Spinal cord (tissue), 10 donors: ENCODE measurements around the gene PARD3. TPM values are rescaled to one million over a fixed set of nuclear protein-coding genes. Genes with fewer than 3 reads are reported as not detected.

Experiments used
- DNase-seq, 6 donors: peaks; one replicate each; pipeline versions ENCODE4 v3.0.0 to v3.0.0-alpha.2; 2013 to 2015; ENCODE audit warnings: low spot score in 6 of 6, low read depth in 4 of 6
- H3K27ac ChIP-seq: one replicate; pipeline ENCODE4 v1.5.1; 2013; ENCODE audit warnings: low read depth, low read length, control low read depth
- H3K27me3 ChIP-seq: one replicate; pipeline ENCODE4 v1.6.1; 2013; ENCODE audit warnings: low read length; ENCODE audit not compliant: control insufficient read depth, insufficient read depth
- H3K36me3 ChIP-seq: one replicate; pipeline ENCODE4 v1.6.1; 2013; ENCODE audit warnings: low read length; ENCODE audit not compliant: control insufficient read depth, insufficient read depth
- H3K4me1 ChIP-seq: one replicate; pipeline ENCODE4 v1.6.1; 2013; ENCODE audit warnings: low read length; ENCODE audit not compliant: control insufficient read depth, insufficient read depth
- H3K4me3 ChIP-seq: one replicate; pipeline ENCODE4 v1.5.1; 2013; ENCODE audit warnings: low read depth, low read length, control low read depth
- H3K9me3 ChIP-seq: one replicate; pipeline ENCODE4 v1.6.1; 2013; ENCODE audit warnings: low read length; ENCODE audit not compliant: control insufficient read depth, insufficient read depth
- WGBS: methylation state at CpG from one replicate; pipeline ENCODE4 v1.1.5; 2013; ENCODE audit warnings: missing lambda C conversion rate; ENCODE audit not compliant: insufficient coverage; 5-methylcytosine and 5-hydroxymethylcytosine counted together
- long read RNA-seq, 4 donors: transcript quantifications; one replicate each; lab custom pipeline, GENCODE V29; 2026
- polyA plus RNA-seq, 2 donors: library from polyadenylated mRNA; unstranded; fragments of 120-200 nt; gene quantifications; one replicate each; pipeline ENCODE4 v1.2.1, GENCODE V29; 2013; ENCODE audit not compliant: insufficient read length in 2 of 2
- total RNA-seq, 2 donors: library from RNA; depleted of rRNA in 1 of 2; stranded (reverse); fragments of 120-200 nt in 1 of 2; fragments of >200 nt in 1 of 2; gene quantifications; one replicate each; pipeline versions ENCODE4 v1.2.3 to v1.2.4, GENCODE V29; 2013 to 2014
- donor health status: healthy.

PARD3 gene
- total RNA-seq (10 to 100 TPM; 62.1 to 94.3 TPM), polyA plus RNA-seq (10 to 100 TPM; 29.5 to 32.1 TPM)
- long read RNA-seq, donor 1: 0 reads
- long read RNA-seq, donor 2: 0 reads
- long read RNA-seq, donor 3: 0 reads
- long read RNA-seq, donor 4, partial matches to known transcripts: 6 of 6 reads
- long read RNA-seq, donor 4, other reads (novel, unspliced or antisense): 0 of 6 reads

- Histone ChIP-seq H3K9me3 (no peaks in the 10 kb centered on the region), H3K27ac (peak within 1 kb of the TSS; percentile 88), H3K27me3 (no peaks in the 10 kb centered on the region), H3K4me3 (peak within 1 kb of the TSS; percentile 72), H3K36me3 (no peaks in the 10 kb centered on the region), H3K4me1 (peaks cover 29% of the 10 kb centered on the region)
- peak in 4 of 6 donors; percentile 33 to 85 (median 66) for DNase-seq
- 0% methylated on average over 54 of the region's 82 CpGs for WGBS
Observed at GRCh38 chr10:34815185-34816084, at the start of gene PARD3. Gene PARD3 (minus strand): TSS chr10:34815296. CDS start chr10:34814995, 301 bp downstream.

GRCh38 chr10:34864149-34865067 lies 49.3 kb upstream of the PARD3 start:
- H3K27ac ChIP-seq: no peak overlapping the region

GRCh38 chr10:34862892-34863291 lies 47.8 kb upstream of the PARD3 start:
- DNase-seq: no peak

More at GRCh38 chr10:34864149-34865067, 49.3 kb upstream of the PARD3 start:
- DNase-seq: peak in 4 of 6 donors; percentile 18 to 75 (median 52)
- no peak overlapping the region for H3K4me3 ChIP-seq
- peaks cover 19% of the 10 kb centered on the region for H3K4me1 ChIP-seq
- no peaks in the 10 kb centered on the region for H3K36me3 ChIP-seq
- 31% methylated on average over 3 of the region's 12 CpGs for WGBS
- H3K9me3 ChIP-seq: no peaks in the 10 kb centered on the region
- H3K27me3 ChIP-seq: no peaks in the 10 kb centered on the region

GRCh38 chr10:34861293-34862021 lies 46.4 kb upstream of the PARD3 start:
- H3K27ac ChIP-seq: no peak overlapping the region
- WGBS: 22% methylated on average over 1 of the region's 8 CpGs
- no peaks in the 10 kb centered on the region for H3K9me3 ChIP-seq
- no peaks in the 10 kb centered on the region for H3K36me3 ChIP-seq
- H3K4me1 ChIP-seq: peaks cover 19% of the 10 kb centered on the region
- no peak overlapping the region for H3K4me3 ChIP-seq
- H3K27me3 ChIP-seq: no peaks in the 10 kb centered on the region
- peak in 3 of 6 donors; percentile 28 to 89 (median 65) for DNase-seq

More at GRCh38 chr10:34862892-34863291, 47.8 kb upstream of the PARD3 start:
- Histone ChIP-seq H3K36me3 (no peaks in the 10 kb centered on the region), H3K4me3 (no peak overlapping the region), H3K4me1 (peaks cover 19% of the 10 kb centered on the region), H3K27me3 (no peaks in the 10 kb centered on the region), H3K9me3 (no peaks in the 10 kb centered on the region), H3K27ac (no peak overlapping the region)
- WGBS: 82% methylated on average over 1 of the region's 3 CpGs

- Histone ChIP-seq H3K4me3 (no peak overlapping the region), H3K27ac (no peak overlapping the region), H3K27me3 (no peaks in the 10 kb centered on the region), H3K9me3 (no peaks in the 10 kb centered on the region), H3K4me1 (peaks cover 15% of the 10 kb centered on the region), H3K36me3 (no peaks in the 10 kb centered on the region)
- no peak for DNase-seq
Observed at GRCh38 chr10:34859170-34859569, 44.1 kb upstream of the PARD3 start.

GRCh38 chr10:34858003-34858402 lies 42.9 kb upstream of the PARD3 start:
- H3K9me3 ChIP-seq: no peaks in the 10 kb centered on the region
- H3K4me1 ChIP-seq: peaks cover 10% of the 10 kb centered on the region
- no peaks in the 10 kb centered on the region for H3K27me3 ChIP-seq
- H3K27ac ChIP-seq: no peak overlapping the region
- DNase-seq: no peak
- H3K36me3 ChIP-seq: no peaks in the 10 kb centered on the region
- no peak overlapping the region for H3K4me3 ChIP-seq
- 77% methylated on average over 8 of the region's 8 CpGs for WGBS

- H3K36me3 ChIP-seq: no peaks in the 10 kb centered on the region
- WGBS: 27% methylated on average over 4 of the region's 6 CpGs
- H3K27me3 ChIP-seq: no peaks in the 10 kb centered on the region
- no peak overlapping the region for H3K4me3 ChIP-seq
- H3K4me1 ChIP-seq: no peaks in the 10 kb centered on the region
- H3K9me3 ChIP-seq: no peaks in the 10 kb centered on the region
- DNase-seq: peak in 3 of 6 donors; percentile 38 to 96 (median 78)
- no peak overlapping the region for H3K27ac ChIP-seq
Observed at GRCh38 chr10:34854147-34854601, 39.1 kb upstream of the PARD3 start.

- H3K9me3 ChIP-seq: no peaks in the 10 kb centered on the region
- H3K27ac ChIP-seq: no peak overlapping the region
- no peaks in the 10 kb centered on the region for H3K36me3 ChIP-seq
- WGBS: 95% methylated on average over 3 of the region's 4 CpGs
- H3K27me3 ChIP-seq: no peaks in the 10 kb centered on the region
- no peak for DNase-seq
- H3K4me3 ChIP-seq: no peak overlapping the region
- no peaks in the 10 kb centered on the region for H3K4me1 ChIP-seq
Observed at GRCh38 chr10:34853357-34853756, 38.3 kb upstream of the PARD3 start.

GRCh38 chr10:34850558-34850957 lies 35.5 kb upstream of the PARD3 start:
- H3K9me3 ChIP-seq: no peaks in the 10 kb centered on the region
- no peak overlapping the region for H3K27ac ChIP-seq
- no peaks in the 10 kb centered on the region for H3K4me1 ChIP-seq
- H3K27me3 ChIP-seq: no peaks in the 10 kb centered on the region
- DNase-seq: no peak
- no peaks in the 10 kb centered on the region for H3K36me3 ChIP-seq
- no peak overlapping the region for H3K4me3 ChIP-seq
- no CpG with 5 or more reads among the region's 3 CpGs for WGBS
